Uterus (tissue), 4 donors: ENCODE results near the gene PRAMEF20. TPM values are rescaled to one million over a fixed set of nuclear protein-coding genes. Genes with fewer than 3 reads are reported as not detected.

ENCODE experiments used
- DNase-seq, 2 donors: peaks; one replicate each; pipeline ENCODE4 v3.0.0-alpha.2; 2019 to 2020
- H3K27ac ChIP-seq, 2 donors: fragments of 200-600 bp; sonication (generic); 1 replicate in 1 of 2; 2 replicates in 1 of 2; pipeline ENCODE4 v1.5.1; 2016 to 2018
- H3K27me3 ChIP-seq, 2 donors: fragments of 200-600 bp; sonication (generic); one replicate each; pipeline ENCODE4 v1.5.1; 2018 to 2019; ENCODE audit warnings: control low read depth in 1 of 2
- H3K36me3 ChIP-seq, 2 donors: fragments of 200-600 bp; sonication (generic); one replicate each; pipeline ENCODE4 v1.5.1; 2019; ENCODE audit warnings: control low read depth in 1 of 2
- H3K4me1 ChIP-seq, 2 donors: fragments of 200-600 bp; sonication (generic); one replicate each; pipeline ENCODE4 v1.5.1; 2018 to 2019; ENCODE audit warnings: control low read depth in 1 of 2
- H3K4me3 ChIP-seq, 2 donors: fragments of 200-600 bp; sonication (generic); 1 replicate in 1 of 2; 2 replicates in 1 of 2; pipeline ENCODE4 v1.5.1; 2018 to 2019; ENCODE audit warnings: mild to moderate bottlenecking in 1 of 2
- H3K9me3 ChIP-seq, 2 donors: fragments of 200-600 bp; sonication (generic); one replicate each; pipeline ENCODE4 v1.5.1; 2019; ENCODE audit warnings: control low read depth in 1 of 2
- CTCF ChIP-seq, 4 experiments: fragments of 200-600 bp in 2 of 4; fragments of 450-650 bp in 2 of 4; sonication (generic) in 2 of 4; IDR thresholded peaks; one replicate each; pipeline ENCODE4 v1.5.1; 2016 to 2019; ENCODE audit warnings: antibody characterized with exemption in 4 of 4, mild to moderate bottlenecking in 2 of 4, moderate library complexity in 1 of 4
- POLR2A ChIP-seq, 2 donors: fragments of 450-650 bp; IDR thresholded peaks; one replicate each; pipeline ENCODE4 v1.6.1; 2016; ENCODE audit warnings: antibody characterized with exemption in 2 of 2, mild to moderate bottlenecking in 1 of 2, moderate library complexity in 1 of 2
- intact Hi-C: fragments of 100-400 bp; cut with DNase I; formaldehyde crosslinking; loops from one replicate; pipeline ENCODE4 v1.15.1; 2023; ENCODE audit warnings: low total_unique reads
- total RNA-seq, 4 donors: library from RNA; depleted of rRNA in 3 of 4; stranded (reverse); fragments of >200 nt in 3 of 4; gene quantifications; one replicate each; pipeline versions ENCODE4 v1.1.0 to v1.2.4, GENCODE V29; 2014 to 2023
- donor health status: DM: yes; HTN: yes; CAD: no.

Gene PRAMEF20
- total RNA-seq, 4 donors from 2014 or later = not detected

- intact Hi-C loops = no loop called here
- no peak overlapping the region for H3K27ac ChIP-seq
- no peaks in the 10 kb centered on the region for H3K36me3 ChIP-seq
- no peaks in the 10 kb centered on the region for H3K4me1 ChIP-seq
- no peaks in the 10 kb centered on the region for H3K27me3 ChIP-seq
- H3K9me3 ChIP-seq = no peaks in the 10 kb centered on the region
- TF ChIP-seq POLR2A (IDR thresholded peaks at IDR 0.05) (no peak), CTCF (IDR thresholded peaks at IDR 0.05) (no peak)
- H3K4me3 ChIP-seq = no peak overlapping the region
- no peak for DNase-seq
These were observed 33.2 kb downstream of the PRAMEF20 start for GRCh38 chr1:13443335-13443979.

GRCh38 chr1:13450204-13450603 is 40.0 kb downstream of the PRAMEF20 start:
- Histone ChIP-seq H3K27ac (no peak overlapping the region), H3K27me3 (no peaks in the 10 kb centered on the region), H3K9me3 (no peaks in the 10 kb centered on the region), H3K36me3 (no peaks in the 10 kb centered on the region), H3K4me3 (no peak overlapping the region), H3K4me1 (no peaks in the 10 kb centered on the region)
- DNase-seq = no peak
- intact Hi-C loops = no loop called here
- TF ChIP-seq CTCF (IDR thresholded peaks at IDR 0.05) = no peak
- TF ChIP-seq POLR2A (IDR thresholded peaks at IDR 0.05) = no peak

GRCh38 chr1:13451399-13451965 is 41.2 kb downstream of the PRAMEF20 start:
- DNase-seq = no peak
- intact Hi-C loops = no loop called here
- no peaks in the 10 kb centered on the region for H3K4me1 ChIP-seq
- H3K27me3 ChIP-seq = no peaks in the 10 kb centered on the region
- no peak for TF ChIP-seq POLR2A (IDR thresholded peaks at IDR 0.05)
- TF ChIP-seq CTCF (IDR thresholded peaks at IDR 0.05) = no peak
- no peaks in the 10 kb centered on the region for H3K9me3 ChIP-seq
- H3K27ac ChIP-seq = no peak overlapping the region
- no peaks in the 10 kb centered on the region for H3K36me3 ChIP-seq
- no peak overlapping the region for H3K4me3 ChIP-seq

- Histone ChIP-seq H3K9me3 (no peaks in the 10 kb centered on the region), H3K4me3 (no peak overlapping the region), H3K27me3 (no peaks in the 10 kb centered on the region), H3K36me3 (no peaks in the 10 kb centered on the region), H3K27ac (no peak overlapping the region), H3K4me1 (no peaks in the 10 kb centered on the region)
- TF ChIP-seq POLR2A (IDR thresholded peaks at IDR 0.05) (no peak), CTCF (IDR thresholded peaks at IDR 0.05) (no peak)
- no peak for DNase-seq
- intact Hi-C loops = no loop called here
These were observed 46.8 kb downstream of the PRAMEF20 start for GRCh38 chr1:13456904-13457532.

- Histone ChIP-seq H3K4me3 (no peak overlapping the region), H3K27me3 (no peaks in the 10 kb centered on the region), H3K4me1 (no peaks in the 10 kb centered on the region), H3K27ac (no peak overlapping the region), H3K36me3 (no peaks in the 10 kb centered on the region), H3K9me3 (no peaks in the 10 kb centered on the region)
- TF ChIP-seq CTCF (IDR thresholded peaks at IDR 0.05) = no peak
- no peak for TF ChIP-seq POLR2A (IDR thresholded peaks at IDR 0.05)
- no peak for DNase-seq
- intact Hi-C loops = no loop called here
These were observed 51.7 kb downstream of the PRAMEF20 start for GRCh38 chr1:13461977-13462376.
